ENCODE measurements around the gene MBD3.
"Not testable (repeated sequence)": the region's sequence is repeated elsewhere in the genome, so short reads cannot be mapped to it uniquely, and the experiment has no call there.

The MBD3 gene

GRCh38 chr19:1534972-1535371 lies 57.7 kb downstream of the MBD3 start:
- no peak for FAIRE-seq

DNA sequence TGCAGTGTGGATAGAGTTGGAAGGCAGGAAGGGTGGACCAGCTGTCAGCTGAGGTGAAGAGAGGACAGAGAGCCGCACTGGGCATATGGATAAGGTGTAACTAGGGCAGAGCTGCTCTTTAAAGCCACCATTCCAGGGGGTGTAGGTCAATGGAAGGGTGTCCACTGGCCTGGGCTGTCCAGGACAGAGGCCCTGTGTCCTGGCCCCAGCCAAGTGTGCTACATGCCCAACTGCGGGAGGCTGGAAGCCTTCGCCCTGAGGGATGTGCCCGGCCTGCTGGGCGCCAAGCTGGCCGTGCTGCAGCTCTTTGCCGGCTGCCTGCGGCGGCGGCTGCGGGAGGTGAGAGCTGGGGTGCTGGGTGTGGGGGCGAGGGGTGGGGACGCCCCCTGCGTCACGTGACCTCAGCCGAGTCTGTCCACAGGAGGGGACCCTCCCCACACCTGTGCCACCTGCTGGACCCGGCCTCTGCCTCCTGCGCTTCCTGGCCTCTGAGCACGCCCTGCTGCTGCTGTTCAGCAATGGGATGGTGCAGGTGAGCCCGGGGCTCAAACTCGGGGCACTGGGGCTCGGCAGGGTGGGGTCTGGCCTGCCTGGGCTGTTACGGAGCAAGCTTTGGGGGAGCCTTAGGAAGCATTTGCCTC lies 59.0 kb downstream of the MBD3 start:
- no peak for FAIRE-seq

GRCh38 chr19:1532003-1532402 lies 60.7 kb downstream of the MBD3 start:
- no peak for FAIRE-seq

DNA sequence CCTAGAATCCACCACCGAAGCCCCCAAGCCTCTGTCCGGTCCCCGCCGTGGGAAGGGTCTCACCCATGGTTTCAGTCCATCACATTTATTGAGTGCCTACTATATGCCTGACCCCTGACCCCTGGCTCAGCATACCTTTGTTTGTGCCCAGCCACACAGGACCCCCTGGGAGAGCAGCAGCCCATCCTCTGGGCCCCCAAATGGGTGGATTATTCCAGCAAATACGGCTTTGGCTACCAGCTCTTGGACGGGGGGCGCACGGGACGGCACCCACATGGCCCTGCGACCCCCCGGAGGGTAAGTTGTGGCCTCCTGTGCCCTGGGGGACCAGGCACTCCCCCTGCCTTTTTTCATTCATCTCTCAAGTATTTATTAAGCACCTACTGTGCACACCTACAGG lies 61.1 kb downstream of the MBD3 start:
- FAIRE-seq, result no peak

GRCh38 chr19:1530856-1531255 lies 61.8 kb downstream of the MBD3 start:
- not testable (repeated sequence) for FAIRE-seq

GRCh38 chr19:1529430-1529816 lies 63.2 kb downstream of the MBD3 start:
- FAIRE-seq, result no peak

DNA sequence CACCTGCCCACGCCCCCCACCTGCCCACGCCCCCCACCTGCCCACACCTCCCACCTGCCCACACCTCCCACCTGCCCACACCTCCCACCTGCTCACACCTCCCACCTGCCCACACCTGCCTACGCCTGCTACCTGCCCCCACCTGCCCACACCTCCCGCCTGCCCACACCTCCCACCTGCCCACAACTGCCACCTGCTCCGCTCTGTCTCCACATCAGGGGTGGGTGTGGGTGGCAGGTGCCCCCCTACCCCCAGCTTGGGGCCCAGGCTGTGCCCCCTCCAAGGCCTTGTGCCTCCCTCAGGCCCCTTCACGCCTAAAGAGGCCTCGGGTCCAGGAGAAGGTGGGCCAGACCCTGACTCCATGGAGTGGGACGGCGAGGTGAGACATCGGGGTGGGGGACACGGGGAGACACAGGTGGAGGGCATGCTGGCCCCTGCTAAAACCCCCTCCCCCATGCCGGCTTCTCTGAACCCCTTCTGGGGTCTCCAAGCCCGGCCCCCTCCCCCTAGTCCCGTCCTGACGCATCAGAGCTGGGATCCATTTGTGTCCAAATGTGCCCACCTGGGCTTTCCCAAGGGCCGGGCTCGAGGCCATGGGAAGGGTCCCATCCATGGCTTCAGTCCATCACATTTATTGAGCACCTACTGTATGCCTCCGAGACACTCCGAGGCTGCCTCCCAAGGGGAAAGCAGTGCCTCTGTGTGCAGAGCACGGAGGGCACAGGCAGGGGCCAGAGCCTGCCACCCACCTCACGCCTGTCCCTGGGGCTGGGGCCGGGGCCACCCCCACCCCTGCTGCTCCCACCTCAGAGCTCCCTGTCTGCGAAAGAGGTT lies 63.9 kb downstream of the MBD3 start:
- FAIRE-seq, result no peak

DNA sequence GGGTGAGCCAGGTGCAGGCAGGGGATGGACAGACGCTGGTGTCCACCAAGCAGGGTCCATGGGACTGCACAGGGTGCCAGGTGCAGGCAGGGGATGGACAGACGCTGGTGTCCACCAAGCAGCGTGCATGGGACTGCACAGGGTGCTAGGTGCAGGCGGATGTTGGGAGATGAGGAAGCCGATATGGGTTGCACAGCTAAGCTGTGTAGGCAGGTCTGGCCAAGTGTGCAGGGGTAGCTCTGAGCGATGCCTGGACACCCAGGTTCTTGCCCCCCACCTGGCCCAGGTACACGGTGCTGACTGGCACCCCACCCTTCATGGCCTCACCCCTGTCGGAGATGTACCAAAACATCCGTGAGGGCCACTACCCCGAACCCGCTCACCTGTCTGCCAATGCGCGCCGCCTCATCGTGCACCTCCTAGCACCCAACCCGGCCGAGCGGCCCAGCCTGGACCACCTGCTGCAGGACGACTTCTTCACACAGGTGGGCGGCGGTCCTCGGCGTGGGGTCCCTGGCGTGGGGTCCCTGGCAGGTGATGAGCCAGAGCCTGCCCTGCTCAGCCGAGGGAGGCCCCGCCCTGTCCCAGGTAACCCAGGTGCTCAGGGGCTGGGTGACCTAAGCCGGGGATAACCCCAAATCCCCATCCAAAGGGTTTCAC lies 64.9 kb downstream of the MBD3 start:
- FAIRE-seq, result no peak

- no peak for FAIRE-seq
Observed at GRCh38 chr19:1526979-1527649, 65.6 kb downstream of the MBD3 start.

DNA sequence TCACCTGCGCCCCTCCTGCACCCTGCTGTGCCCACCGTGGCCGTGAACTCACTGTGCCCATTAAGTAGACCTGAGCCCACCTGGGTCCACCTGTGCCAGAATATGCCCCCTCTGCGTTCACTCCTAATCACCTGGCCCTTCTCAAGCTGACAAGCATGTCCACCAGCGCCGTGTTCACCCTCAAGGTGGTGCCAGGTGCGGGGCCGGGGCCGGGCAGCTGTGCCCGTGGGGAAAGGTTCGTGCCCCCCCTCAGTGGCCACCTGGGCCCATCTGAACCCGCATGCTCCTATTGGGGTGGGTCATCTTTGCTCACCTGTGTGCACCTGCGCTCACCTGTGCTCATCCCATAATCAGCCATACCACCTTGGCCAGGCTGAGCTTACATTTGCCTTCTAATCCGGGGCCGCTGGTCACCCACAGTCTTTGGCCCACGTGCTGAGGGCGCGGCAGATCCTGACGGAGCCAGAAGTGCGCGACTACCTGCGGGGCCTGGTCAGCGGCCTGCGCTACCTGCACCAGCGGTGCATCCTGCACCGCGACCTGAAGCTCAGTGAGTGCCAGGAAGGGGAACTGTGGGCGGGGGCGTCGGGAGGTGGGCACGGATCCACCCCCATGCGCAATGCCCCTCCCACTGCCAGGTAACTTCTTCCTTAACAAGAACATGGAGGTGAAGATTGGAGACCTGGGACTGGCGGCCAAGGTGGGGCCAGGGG lies 66.4 kb downstream of the MBD3 start:
- FAIRE-seq, result no peak

DNA sequence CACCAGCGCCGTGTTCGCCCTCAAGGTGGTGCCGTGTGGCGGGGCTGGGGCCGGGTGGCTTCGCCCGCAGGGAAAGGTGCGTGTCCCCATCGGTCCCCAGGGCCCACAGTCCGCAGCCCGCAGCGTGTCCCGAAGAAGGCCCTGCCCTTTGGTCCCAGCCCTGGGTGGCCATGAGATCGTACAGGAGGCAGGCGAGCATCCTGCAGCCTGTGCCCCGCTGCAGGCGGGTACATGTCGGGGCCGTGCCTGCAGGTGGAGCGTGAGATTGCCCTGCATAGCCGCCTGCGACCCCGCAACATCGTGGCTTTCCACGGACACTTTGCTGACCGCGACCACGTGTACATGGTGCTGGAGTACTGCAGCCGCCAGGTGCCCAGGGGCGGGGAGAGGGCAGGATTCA lies 67.3 kb downstream of the MBD3 start:
- no peak for FAIRE-seq

GRCh38 chr19:1524972-1525325 lies 67.7 kb downstream of the MBD3 start:
- FAIRE-seq, result no peak

- FAIRE-seq, result no peak
Observed at GRCh38 chr19:1524287-1524971, 68.2 kb downstream of the MBD3 start.
